Fibroblast of villous mesenchyme (primary cell): ENCODE measurements around the gene TSC22D1. TPM values are rescaled to one million over a fixed set of nuclear protein-coding genes. Genes with fewer than 3 reads are reported as not detected.

Experiments
- DNase-seq: peaks from one replicate; pipeline ENCODE4 v3.0.0-alpha.2; 2010; ENCODE audit warnings: low read depth
- H3K4me3 ChIP-seq: 2 replicates; pipeline ENCODE4 v1.5.1; 2011; ENCODE audit warnings: low read depth, mild to moderate bottlenecking, low read length
- CTCF ChIP-seq: IDR thresholded peaks from 2 replicates; pipeline ENCODE4 v1.5.1; 2012; ENCODE audit warnings: low read depth, mild to moderate bottlenecking, low read length; ENCODE audit not compliant: insufficient read depth
- total RNA-seq: library from RNA; depleted of rRNA; stranded (reverse); fragments of >200 nt; gene quantifications from 2 replicates; pipeline ENCODE4 v1.2.3, GENCODE V29; 2012

The TSC22D1 gene
- total RNA-seq, 1 donor, result 54.8 TPM

DNA sequence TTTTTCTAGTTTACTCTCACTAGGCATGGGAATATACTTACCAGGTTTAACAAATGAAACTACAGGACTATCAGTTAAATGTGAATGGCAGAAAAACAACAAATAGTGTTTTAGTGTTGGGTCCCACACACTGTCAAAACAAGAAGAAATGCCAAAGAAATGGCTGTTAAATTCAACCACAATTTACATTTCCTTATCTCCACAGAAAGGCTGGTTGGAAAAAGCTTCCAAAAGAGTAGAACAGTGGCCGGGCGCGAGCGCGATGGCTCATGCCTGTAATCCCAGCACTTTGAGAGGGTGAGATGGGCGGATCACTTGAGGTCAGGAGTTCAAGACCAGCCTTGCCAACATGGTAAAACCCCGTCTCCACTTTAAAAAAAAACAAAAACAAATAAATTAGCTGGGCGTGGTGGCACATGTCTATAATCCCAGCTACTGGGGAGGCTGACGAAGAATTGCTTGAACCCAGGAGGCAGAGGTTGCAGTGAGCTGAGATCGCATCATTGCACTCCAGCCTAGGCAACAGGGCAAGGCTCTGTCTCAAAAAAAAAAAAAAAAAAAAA lies 136.0 kb downstream of the TSC22D1 start:
- TF ChIP-seq CTCF, result no peak
- DNase-seq, result peak; percentile 74
- H3K4me3 ChIP-seq, result no peak overlapping the region

- no peak overlapping the region for H3K4me3 ChIP-seq
- peak; percentile 33 for DNase-seq
- no peak for TF ChIP-seq CTCF
Observed at GRCh38 chr13:44439452-44440024, 136.6 kb downstream of the TSC22D1 start.

DNA sequence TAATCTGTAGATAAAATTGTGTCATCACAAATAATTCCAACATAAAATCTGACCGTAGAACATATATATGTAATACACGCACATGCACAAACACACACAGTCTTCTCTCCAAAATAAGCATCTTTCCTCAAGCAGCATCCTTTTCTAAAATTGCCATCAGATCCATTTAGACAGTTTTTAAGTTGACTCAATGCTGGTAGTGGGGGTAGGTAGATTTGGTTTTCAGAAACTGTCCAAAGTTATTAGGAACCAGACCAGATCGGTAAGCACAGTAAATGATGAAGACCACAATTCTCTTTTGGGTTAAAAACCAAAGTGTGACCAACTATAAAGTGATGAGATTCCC lies 137.9 kb downstream of the TSC22D1 start:
- DNase-seq, result no peak
- TF ChIP-seq CTCF, result peak; percentile 0
- H3K4me3 ChIP-seq, result no peak overlapping the region

- TF ChIP-seq CTCF, result peak; percentile 39
- DNase-seq, result peak; percentile 66
- peak overlapping the region; percentile 78 for H3K4me3 ChIP-seq
Observed at GRCh38 chr13:44437356-44438233, 138.5 kb downstream of the TSC22D1 start.

DNA sequence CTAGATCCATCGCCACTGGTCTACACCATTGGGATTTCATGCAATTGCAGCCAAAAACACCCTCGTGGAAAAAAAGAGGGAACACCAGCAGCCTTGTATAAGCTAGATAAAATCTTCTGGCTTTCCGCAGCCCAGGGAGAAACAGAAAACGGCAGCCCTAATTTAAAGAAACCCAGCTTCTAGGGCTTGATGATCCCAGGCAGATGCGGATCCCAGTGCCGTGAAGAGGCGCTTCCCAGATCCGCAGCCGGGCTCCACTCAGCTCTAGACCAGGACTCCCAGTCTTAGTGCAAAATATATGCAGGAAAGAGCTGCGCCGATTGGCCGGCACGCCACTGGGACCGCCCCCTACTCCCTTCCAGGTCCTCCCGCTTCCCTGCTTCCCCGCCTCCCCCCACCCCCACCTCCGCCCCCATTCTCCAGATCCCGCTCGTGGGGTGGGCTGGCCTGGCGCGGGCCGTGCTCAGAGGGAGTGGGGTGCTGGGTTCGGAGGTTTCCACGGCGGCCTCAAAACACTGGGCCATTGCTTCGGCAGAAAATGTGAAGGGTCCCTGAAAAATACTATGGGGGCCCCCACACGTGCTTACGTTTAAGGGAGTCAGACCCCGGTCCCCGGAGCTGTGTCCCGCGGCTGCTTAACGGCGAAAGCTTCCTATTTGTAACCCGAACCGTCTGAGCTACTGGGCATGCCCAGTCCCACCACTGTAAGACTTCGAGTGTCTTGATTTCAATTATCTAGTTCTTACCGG lies 139.4 kb downstream of the TSC22D1 start:
- peak; percentile 94 for DNase-seq
- no peak for TF ChIP-seq CTCF
- H3K4me3 ChIP-seq, result peak overlapping the region; percentile 78

GRCh38 chr13:44435919-44436510 lies 140.1 kb downstream of the TSC22D1 start:
- TF ChIP-seq CTCF, result no peak
- no peak for DNase-seq
- peak overlapping the region; percentile 78 for H3K4me3 ChIP-seq
